GM19468 (cell line): ENCODE data around the gene AHCYL2.
A peak's percentile ranks its signal among the peaks of the same experiment; 100 is the strongest.
"Not testable (repeated sequence)": the region's sequence is repeated elsewhere in the genome, so short reads cannot be mapped to it uniquely, and the experiment has no call there.

ENCODE experiments used
- ATAC-seq: cut with Tn5 transposase; IDR thresholded peaks from one replicate; pipeline ENCODE4 v1.9.1; 2021; ENCODE audit warnings: mild to moderate bottlenecking, moderate library complexity, moderate number of reproducible peaks; ENCODE audit not compliant: unreplicated experiment; ENCODE audit errors: extremely low read depth

Gene AHCYL2

DNA sequence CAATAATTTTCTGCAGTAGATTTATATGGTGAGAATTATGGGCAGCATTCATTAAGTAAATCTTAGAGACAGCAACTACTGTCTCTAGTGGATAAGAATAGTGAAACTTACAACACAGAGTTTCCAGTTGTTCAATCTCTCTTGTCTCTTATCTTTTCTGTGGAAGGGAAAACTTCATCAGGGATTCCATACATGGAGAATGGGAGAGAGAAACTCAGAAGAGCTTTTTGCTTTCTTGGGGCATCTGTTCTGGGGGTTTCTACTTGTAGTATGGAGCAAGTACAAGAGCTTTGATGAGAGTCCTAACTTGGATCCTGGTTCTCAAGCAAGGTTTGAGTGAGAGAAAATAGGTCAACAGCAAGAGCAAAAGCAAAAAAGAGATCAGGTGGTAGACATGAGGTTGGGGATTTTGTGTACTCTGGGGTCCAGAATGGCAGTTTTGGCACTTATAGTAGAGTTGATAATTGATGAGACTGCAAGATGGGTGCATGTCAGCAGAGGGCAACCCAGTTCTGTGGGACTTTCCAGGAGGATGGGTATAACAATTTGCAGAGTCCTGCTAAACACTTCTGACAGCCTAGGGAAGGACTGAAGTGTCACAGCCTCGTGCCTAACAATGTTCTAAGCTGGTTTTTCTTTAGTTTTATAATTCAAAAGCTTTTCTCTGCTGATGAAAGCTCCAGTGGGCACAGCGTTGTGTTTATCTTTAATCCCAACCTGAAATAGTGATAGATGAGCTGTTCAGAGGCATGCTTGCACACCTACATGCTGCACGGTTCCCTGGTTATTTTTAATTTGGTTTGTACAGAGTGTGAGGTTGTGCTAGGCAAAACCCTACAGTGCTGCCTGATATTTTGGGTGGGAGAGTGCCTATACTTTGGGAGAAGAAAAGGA is 177.4 kb downstream of the AHCYL2 start:
- ATAC-seq = no peak

DNA sequence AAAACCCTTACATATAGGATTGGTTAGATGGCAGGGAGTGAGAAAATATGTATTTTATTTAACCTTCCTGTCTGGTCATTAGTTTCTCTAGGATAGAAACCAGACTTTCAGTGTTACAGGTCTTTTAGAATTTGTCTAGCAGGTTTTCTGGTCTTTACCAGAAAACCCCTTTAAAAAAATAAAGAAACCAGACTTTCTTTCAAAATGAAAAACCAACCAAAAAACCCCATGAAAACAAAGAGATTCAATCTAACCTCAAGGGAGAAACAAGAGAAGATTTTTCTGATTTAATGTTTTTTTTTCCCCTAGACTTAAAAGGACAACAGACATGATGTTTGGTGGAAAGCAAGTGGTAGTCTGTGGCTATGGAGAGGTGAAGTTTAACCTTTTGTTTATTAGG is 180.7 kb downstream of the AHCYL2 start:
- ATAC-seq = no peak

DNA sequence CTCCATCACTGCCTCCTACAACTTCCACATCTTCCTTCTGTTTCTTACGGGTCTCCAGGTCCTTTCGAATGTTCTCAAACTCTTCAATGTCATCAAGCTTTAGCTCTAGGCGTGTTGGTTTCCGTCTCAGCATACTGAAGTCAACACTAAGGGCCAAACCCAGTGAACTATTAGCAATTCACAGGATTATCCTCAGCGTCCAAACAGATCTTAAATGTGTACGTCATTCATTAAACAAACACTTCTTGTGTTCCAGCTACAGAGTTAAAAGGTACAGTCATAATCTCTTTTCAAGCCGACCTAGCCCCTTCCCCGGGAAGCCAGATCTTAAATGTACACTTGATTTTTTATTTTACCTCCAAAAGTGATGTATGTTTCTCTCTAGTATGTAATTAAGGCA is 185.4 kb downstream of the AHCYL2 start:
- not testable (repeated sequence) for ATAC-seq

DNA sequence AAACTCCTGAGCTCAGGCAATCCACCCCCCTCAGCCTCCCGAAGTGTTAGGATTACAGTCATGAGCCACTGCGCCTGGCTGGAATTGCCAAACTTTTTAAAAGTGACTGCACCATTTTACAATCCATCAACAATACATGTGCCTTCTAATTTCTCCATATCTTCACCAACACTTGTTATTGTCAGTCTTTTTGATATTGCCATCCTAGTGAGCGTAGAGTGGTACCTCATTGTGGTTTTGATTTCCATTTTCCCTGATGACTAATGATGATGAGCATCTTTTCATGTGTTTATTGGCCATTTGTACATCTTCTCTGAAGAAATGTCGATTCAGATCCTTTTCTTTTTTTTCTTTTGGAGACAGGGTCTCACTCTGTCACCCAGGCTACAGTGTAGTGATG is 187.7 kb downstream of the AHCYL2 start:
- no peak for ATAC-seq

DNA sequence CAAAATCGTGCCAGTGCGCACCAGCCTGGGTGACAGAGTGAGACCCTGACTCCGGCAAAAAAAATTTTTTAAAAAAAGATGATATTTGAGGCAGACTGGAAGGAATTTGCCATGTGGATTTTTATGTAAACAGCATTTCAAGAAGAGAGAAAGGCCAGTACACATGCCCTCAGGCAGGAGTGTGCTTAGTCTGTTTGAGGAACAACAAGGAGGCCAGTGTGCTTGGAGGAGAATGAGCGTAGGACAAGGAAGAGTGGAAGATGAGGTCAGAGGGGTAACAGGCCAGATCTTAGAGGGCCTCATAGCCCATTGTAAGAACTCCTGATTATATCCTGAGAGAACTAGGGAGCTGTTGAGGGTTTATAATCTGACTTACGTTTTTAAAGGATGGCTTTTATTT is 192.2 kb downstream of the AHCYL2 start:
- no peak for ATAC-seq

DNA sequence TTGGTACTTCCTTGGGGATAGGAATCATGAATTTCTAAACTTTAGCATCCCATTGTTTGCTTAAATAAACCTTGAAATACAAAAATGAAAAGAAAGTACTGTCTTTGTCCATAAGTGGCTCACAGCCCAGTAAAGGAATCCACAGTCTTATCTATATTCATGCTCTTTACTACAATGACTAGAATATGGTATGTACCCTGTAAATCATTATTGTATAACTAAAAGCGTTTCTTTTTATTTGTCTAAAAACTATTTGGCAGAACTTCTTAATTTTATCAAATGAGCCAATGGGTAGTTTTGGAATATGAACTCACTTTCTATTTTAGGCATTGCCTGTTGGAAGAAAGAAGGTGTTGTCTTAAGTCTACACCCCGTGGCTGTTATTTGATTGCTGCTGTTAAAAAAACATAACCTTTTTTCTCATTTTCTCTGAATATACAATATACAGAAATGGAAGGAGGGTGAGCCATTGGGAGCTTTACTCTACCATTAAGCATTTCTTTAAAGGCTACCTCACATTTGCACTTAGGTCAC is 197.0 kb downstream of the AHCYL2 start:
- ATAC-seq = no peak

DNA sequence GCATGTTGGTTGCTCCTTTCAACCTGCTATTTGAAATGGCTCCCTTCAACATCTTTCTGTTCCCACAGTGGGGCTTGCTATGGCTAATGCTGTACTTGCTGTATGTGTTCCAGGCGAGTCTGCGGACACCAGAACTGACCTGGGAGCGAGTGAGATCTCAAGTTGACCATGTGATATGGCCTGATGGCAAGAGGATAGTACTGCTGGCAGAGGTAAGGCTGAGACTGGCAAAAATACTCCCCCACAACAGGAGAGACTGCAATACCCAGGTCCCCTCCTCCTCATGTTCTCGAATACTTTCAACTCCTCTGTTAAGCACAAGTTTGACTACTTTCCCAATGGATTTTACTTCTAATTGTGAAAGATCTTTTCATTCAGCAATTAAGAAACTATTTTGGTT is 197.9 kb downstream of the AHCYL2 start:
- ATAC-seq = no peak

DNA sequence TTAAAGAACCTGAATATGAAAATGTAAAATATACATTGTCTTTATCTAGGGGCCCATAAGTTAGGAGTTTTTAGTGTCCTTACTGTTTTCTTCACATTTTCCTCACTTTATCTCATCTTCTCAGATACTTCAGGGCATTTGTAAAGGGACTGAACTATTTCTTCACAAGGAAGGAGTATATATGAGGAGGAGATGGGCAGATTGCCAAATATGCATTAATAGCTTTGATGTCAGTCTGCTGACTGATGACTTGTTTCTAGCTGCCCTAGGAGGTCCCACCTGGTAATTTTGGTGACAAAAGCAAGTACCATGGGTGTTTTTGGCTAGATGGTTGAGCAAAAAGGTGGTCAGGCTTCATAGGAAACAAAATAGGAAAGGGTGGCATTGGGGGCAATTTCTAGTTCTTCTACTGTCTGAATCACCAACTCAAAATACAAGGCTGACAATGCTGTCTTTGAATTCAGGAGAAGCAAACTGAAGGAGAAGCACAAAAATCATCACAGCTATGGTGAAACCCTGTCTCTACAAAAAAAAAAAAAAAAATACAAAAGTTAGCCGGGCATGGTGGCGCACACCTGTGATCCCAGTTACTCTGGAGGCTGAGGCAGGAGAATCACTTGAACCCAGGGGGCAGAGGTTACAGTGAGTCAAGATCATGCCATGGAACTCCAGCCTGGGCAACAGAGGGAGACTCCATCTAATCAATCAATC is 199.0 kb downstream of the AHCYL2 start:
- ATAC-seq = no peak

DNA sequence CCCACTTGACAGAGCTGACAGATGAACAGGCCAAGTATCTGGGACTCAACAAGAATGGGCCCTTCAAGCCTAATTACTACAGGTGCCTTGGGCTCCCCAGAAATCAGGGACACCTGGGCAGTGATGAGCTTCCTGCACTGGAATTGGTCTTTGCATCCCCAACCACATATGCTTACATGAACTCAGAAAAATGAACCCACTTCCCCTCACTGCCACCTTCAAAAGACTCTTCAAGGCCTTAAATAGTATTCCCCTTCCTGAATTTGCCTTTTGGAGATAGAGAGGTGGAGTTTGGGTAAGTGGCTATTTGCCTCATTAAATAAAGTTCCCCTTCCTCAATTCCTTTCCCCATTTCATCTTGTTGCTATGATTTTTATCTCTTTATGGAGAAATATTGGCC is 201.7 kb downstream of the AHCYL2 start:
- no peak for ATAC-seq

DNA sequence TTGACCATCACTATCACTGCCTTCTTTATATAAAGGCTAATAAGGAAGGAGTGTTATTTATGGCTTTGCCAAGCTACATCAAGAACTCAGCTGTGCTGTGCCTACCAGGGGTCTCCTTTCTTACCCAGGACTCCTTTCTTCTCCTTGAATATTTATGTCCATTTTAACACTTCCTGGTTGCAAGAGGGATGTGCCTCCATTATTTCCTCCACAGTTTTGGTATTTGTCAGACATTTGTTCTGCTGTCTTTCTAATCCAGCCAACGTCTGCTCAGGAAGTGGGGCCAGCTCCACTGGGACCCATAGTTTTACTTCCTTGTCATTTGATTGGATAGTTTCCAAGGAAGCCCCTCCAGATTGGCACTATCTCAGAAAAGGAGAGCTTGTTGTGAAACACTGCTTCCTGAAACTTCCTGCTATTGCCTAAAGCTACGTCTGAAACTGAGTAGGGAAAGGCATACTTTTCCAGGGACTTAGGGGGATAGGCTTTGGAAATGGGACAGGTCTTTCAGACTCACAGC is 202.8 kb downstream of the AHCYL2 start:
- no peak for ATAC-seq

DNA sequence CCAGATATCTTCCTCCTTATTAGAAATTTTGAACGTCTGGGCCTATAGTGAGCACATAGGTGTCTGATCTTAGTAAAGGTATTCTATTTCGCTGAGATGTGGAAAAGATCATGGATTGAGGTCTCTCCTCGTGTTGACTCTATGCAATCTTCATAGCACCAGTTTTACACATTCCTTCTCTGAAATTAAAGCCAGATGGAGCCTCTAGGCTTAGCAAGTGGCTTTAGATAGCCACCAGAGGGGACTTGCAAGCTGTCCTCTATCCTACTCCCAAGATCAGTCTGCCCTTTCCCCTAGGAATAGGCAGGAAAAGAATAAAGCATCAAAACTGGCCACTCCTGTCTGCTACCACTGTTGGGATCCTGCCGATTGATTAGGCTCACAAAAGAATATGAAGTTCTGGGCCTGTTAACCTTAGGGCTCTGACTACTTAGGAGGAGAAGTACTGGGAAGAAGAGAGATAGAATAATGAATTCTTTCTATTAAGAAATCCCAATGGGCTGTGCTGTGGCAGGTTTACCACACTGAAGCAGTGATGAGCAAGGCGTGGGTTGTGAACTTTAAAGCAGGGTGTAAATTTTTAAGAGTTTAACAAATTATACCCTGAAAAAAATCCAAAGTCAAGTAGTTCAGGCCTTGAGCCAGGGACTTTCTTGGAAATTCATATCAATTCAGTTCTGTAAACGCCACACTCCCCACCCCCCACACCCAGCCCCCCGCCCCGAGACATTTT is 207.2 kb downstream of the AHCYL2 start:
- ATAC-seq = no peak

DNA sequence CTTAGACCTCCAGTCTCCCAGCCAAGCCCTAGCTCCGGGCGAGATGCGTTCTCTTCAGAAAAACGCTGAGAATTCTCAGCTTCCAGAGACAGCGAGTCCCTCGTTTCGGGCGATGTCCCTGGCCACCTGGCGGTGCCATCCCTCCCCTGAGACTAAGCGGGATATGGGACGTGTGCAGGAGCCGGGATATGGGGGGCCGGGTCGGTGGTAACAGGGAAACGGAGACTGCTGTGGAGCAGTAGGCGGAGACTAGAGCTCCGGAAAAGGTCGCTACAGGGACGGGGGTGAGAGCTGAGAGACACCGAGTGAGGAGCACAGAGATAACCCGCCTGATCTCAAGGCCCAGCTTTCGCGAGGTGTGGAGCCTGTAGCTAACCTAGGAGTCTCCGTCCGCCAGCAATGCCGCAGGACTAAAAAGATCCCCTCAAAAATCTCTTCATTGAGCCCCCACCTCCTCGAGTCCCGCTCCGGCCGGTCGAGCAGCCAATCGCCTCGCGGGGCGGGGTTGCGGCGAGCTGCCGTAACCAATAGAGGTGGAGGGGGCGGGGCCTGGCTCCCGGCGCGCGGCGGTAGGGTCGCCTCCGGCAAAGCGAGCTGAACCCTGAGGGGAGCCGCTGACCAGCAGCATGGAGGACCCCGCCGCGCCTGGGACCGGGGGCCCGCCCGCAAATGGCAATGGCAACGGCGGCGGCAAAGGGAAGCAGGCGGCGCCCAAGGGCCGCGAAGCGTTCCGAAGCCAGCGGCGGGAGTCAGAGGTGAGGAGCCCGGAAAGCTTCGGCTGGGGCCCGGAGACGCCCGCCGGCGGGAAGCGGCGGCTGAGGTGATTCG is 209.2 kb downstream of the AHCYL2 start, which contains the start of gene STRIP2:
Gene STRIP2, plus strand, starts transcription at position 586 of the 828 bp plus-strand sequence. Its CDS starts 41 bp downstream, at position 627.
- ATAC-seq = peak; percentile 63

DNA sequence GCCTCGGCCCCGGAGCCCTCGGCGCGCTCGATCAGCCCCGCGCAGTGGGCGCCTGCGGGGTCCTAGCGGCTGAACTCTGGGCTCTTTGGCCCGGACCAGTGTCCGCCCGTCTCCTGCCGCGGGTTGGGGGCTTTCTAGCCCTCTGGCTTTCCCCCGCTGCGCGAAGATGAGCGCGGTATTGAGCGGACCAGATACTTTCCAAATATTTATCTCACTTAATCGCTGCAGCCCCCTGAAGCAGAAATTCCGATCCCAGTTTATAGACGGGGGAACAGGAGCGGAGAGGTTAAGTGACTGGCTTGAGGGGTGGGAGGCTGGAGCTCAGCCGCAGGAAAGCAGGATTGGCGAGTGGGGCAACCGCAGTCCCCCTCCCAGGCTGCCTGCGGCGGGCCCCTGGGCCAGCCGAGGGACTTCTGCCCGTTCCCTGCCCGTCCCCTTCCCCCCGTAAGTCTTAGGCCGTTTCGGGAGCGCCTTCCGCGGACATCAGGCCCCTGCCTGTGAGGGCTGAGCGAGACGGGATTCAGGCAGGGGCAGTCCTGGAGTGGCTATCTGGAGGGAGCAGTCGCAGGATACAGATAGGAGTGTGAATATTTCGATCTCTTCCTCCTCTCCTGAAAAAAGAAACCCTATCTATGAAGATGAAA is 210.0 kb downstream of the AHCYL2 start:
- no peak for ATAC-seq

DNA sequence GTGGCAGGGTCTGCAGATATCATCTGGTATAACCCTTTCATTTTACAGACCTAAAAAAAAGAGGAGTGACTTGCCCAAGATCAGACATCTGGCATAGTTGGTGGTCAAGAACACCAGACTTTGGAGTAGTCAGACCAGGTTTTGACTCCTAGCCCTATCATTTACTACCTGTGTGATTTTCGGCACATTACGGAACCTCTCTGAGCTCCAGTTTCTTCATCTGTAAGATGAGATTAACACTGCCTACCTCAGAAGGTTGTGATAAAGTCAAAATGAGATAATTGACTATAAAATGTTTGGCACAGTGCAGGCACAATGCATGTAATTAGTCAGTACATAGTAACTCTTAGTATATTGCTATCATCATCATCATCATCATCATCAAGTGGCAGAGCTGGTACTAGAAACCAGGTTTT is 210.6 kb downstream of the AHCYL2 start:
- ATAC-seq = no peak

DNA sequence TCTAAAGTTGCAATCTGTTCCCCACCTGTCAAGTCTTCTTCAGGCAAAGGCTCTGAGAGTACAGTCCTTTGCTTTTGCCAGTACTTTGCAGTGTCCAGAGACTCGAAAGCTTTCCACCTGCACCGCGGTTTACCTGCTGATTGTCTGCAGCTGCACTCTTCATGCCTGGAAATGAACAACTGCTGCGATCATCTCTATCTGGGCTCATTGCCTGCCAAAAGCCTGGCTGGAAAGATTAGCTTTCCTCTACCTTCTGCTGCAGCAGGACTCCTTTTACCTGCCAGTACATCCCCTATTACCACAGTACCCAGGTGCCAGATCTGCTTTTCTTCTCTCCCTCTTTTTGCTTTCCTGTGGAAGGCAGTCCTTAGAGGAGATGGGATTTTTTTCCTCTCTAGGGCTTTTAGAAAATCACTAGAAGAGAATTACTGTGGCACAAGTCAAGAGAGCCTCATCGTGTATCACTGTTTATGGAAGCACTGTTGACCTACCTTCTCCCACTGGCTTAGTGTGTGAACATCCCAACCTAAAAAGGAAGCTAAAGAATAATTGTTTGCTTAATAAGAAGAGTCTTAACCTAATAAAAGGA is 211.6 kb downstream of the AHCYL2 start:
- no peak for ATAC-seq

DNA sequence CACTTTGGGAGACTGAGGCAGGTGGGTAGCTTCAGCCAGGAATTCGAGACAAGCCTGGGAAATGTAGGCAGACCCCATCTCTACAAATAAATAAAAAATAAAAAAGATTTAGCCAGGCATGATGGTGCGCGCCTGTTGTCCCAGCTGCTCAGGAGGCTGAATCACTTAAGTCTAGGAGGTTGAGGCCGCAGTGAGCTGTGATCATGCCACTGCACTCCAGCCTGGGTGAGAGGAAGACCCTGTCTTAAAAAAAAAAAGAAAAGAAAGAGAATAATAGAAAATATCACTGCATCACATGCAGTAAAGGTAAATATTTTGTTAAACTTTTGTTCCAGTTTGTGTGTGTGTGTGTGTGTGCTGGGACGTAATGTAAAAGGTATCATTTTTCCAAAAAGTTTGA is 212.4 kb downstream of the AHCYL2 start:
- no peak for ATAC-seq

DNA sequence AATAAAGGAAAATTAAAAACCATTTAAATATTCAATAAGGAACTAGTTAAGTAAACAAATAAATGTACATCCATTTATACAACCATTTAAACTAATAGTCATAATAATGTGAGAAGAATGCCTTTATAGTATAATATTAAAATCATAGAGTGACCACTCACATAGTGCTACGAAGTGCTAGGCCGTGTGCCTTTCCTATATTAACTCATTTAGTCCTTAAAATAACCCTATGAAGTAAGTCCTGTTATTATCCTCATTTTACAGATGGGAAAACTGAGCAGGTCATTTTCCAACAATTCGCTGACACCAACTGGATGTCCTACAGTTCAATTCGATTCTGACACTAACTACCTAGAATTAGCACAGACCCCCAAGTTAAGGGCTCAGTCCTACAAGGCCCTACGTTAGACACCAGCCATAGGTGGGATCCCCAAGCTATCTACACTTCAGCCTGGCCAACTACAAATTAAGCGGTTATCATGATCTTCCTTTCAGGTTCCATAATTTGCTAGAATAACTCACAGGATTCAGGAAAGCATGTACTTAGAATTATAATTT is 213.5 kb downstream of the AHCYL2 start:
- no peak for ATAC-seq
